ENCODE data around the gene CLEC3B.

- no peak for TF ChIP-seq CTCF (IDR thresholded peaks at IDR 0.05)
- no peak for TF ChIP-seq POLR2A (IDR thresholded peaks at IDR 0.05)
- no peak for TF ChIP-seq EP300 (IDR thresholded peaks at IDR 0.05)
- peak; percentile 10 to 14 for TF ChIP-seq POLR2AphosphoS5 (IDR thresholded peaks at IDR 0.05)
Measured at GRCh38 chr3:45029661-45030060, 3.6 kb downstream of the CLEC3B start.
